GM18507 (cell line): Measurements from ENCODE around the gene PDPN.

Experiments used
- DNase-seq: peaks from one replicate; pipeline ENCODE4 v3.0.0; 2011; ENCODE audit warnings: low read depth; ENCODE audit not compliant: insufficient read length; ENCODE audit errors: extremely low spot score
- FAIRE-seq: peaks from 2 replicates; lab custom pipeline; 2011; peaks lifted over from hg19 to GRCh38; lab: Jason Lieb, UNC

PDPN gene

GRCh38 chr1:13605159-13605558 is 21.5 kb downstream of the PDPN start:
- FAIRE-seq: no peak
- DNase-seq: no peak

- FAIRE-seq (no peak), DNase-seq (no peak)
Measured at GRCh38 chr1:13607002-13607401, 23.4 kb downstream of the PDPN start.

GRCh38 chr1:13616234-13616633 is 32.6 kb downstream of the PDPN start:
- no peak for DNase-seq
- no peak for FAIRE-seq

GRCh38 chr1:13617108-13617507 is 33.5 kb downstream of the PDPN start:
- no peak for DNase-seq
- FAIRE-seq: no peak

GRCh38 chr1:13617773-13618172 is 34.1 kb downstream of the PDPN start:
- FAIRE-seq (no peak), DNase-seq (no peak)

- no peak for DNase-seq
- FAIRE-seq: no peak
Measured at GRCh38 chr1:13618483-13618882, 34.9 kb downstream of the PDPN start.

GRCh38 chr1:13619909-13620308 is 36.3 kb downstream of the PDPN start:
- no peak for FAIRE-seq
- no peak for DNase-seq

GRCh38 chr1:13620825-13621224 is 37.2 kb downstream of the PDPN start:
- no peak for DNase-seq
- FAIRE-seq: no peak

GRCh38 chr1:13622446-13622845 is 38.8 kb downstream of the PDPN start:
- no peak for FAIRE-seq
- DNase-seq: no peak

- FAIRE-seq (no peak), DNase-seq (no peak)
Measured at GRCh38 chr1:13623021-13623637, 39.5 kb downstream of the PDPN start.

GRCh38 chr1:13624526-13624925 is 40.9 kb downstream of the PDPN start:
- DNase-seq: no peak
- no peak for FAIRE-seq

- DNase-seq: no peak
- no peak for FAIRE-seq
Measured at GRCh38 chr1:13627127-13627526, 43.5 kb downstream of the PDPN start.

- no peak for DNase-seq
- no peak for FAIRE-seq
Measured at GRCh38 chr1:13628218-13628617, 44.6 kb downstream of the PDPN start.

GRCh38 chr1:13628711-13629110 is 45.1 kb downstream of the PDPN start:
- no peak for FAIRE-seq
- no peak for DNase-seq

- FAIRE-seq: no peak
- no peak for DNase-seq
Measured at GRCh38 chr1:13642306-13643004, 58.8 kb downstream of the PDPN start.

GRCh38 chr1:13643017-13643416 is 59.4 kb downstream of the PDPN start:
- FAIRE-seq: no peak

GRCh38 chr1:13646521-13646920 is 62.9 kb downstream of the PDPN start:
- DNase-seq: no peak
- FAIRE-seq: no peak

More at GRCh38 chr1:13643017-13643416, 59.4 kb downstream of the PDPN start:
- no peak for DNase-seq

GRCh38 chr1:13651279-13651678 is 67.6 kb downstream of the PDPN start:
- FAIRE-seq (no peak), DNase-seq (no peak)

GRCh38 chr1:13652238-13652637 is 68.6 kb downstream of the PDPN start:
- DNase-seq (no peak), FAIRE-seq (no peak)

- DNase-seq (no peak), FAIRE-seq (no peak)
Measured at GRCh38 chr1:13661539-13661938, 77.9 kb downstream of the PDPN start.

- DNase-seq: no peak
Measured at GRCh38 chr1:13662493-13662892, 78.9 kb downstream of the PDPN start.

More at GRCh38 chr1:13662493-13662892, 78.9 kb downstream of the PDPN start:
- FAIRE-seq: no peak
